ENCODE measurements around the gene ZSCAN29. TPM values are rescaled to one million over a fixed set of nuclear protein-coding genes. Genes with fewer than 3 reads are reported as not detected.

Gene ZSCAN29
- total and polyA plus RNA-seq, 4 donors = 22.3 to 29.1 (median 26.9) TPM

- no peak for DNase-seq (ENCODE audit: low read depth in 4 of 6, low spot score in 6 of 6)
- Histone ChIP-seq H3K27ac (ENCODE audit: low read depth, low read length) (no peak overlapping the region), H3K4me1 (ENCODE audit: control insufficient read depth, insufficient read depth, low read length) (no peaks in the 10 kb centered on the region), H3K36me3 (ENCODE audit: control insufficient read depth, insufficient read depth, low read length) (no peaks in the 10 kb centered on the region), H3K27me3 (ENCODE audit: control insufficient read depth, insufficient read depth, low read length) (no peaks in the 10 kb centered on the region), H3K9me3 (ENCODE audit: control insufficient read depth, insufficient read depth, low read length) (no peaks in the 10 kb centered on the region), H3K4me3 (ENCODE audit: low read depth, low read length) (no peak overlapping the region)
- WGBS (ENCODE audit: insufficient coverage) = 84% methylated on average over 2 of the region's 4 CpGs
Measured at GRCh38 chr15:43318990-43319771, 51.7 kb downstream of the ZSCAN29 start.

GRCh38 chr15:43317566-43318184 is 53.2 kb downstream of the ZSCAN29 start:
- no peaks in the 10 kb centered on the region for H3K4me1 ChIP-seq (ENCODE audit: control insufficient read depth, insufficient read depth, low read length)
- H3K27ac ChIP-seq (ENCODE audit: low read depth, low read length) = no peak overlapping the region
- no peaks in the 10 kb centered on the region for H3K27me3 ChIP-seq (ENCODE audit: control insufficient read depth, insufficient read depth, low read length)
- H3K9me3 ChIP-seq (ENCODE audit: control insufficient read depth, insufficient read depth, low read length) = no peaks in the 10 kb centered on the region
- no peak for DNase-seq (ENCODE audit: low read depth in 4 of 6, low spot score in 6 of 6)
- no peak overlapping the region for H3K4me3 ChIP-seq (ENCODE audit: low read depth, low read length)
- H3K36me3 ChIP-seq (ENCODE audit: control insufficient read depth, insufficient read depth, low read length) = no peaks in the 10 kb centered on the region
- 41% methylated on average over 6 of the region's 8 CpGs for WGBS (ENCODE audit: insufficient coverage)

GRCh38 chr15:43316971-43317346 is 53.9 kb downstream of the ZSCAN29 start:
- no peaks in the 10 kb centered on the region for H3K27me3 ChIP-seq (ENCODE audit: control insufficient read depth, insufficient read depth, low read length)
- H3K9me3 ChIP-seq (ENCODE audit: control insufficient read depth, insufficient read depth, low read length) = no peaks in the 10 kb centered on the region
- 88% methylated on average over 1 of the region's 1 CpG for WGBS (ENCODE audit: insufficient coverage)
- DNase-seq (ENCODE audit: low read depth in 4 of 6, low spot score in 6 of 6) = no peak
- no peak overlapping the region for H3K27ac ChIP-seq (ENCODE audit: low read depth, low read length)
- H3K4me3 ChIP-seq (ENCODE audit: low read depth, low read length) = no peak overlapping the region
- H3K4me1 ChIP-seq (ENCODE audit: control insufficient read depth, insufficient read depth, low read length) = no peaks in the 10 kb centered on the region
- no peaks in the 10 kb centered on the region for H3K36me3 ChIP-seq (ENCODE audit: control insufficient read depth, insufficient read depth, low read length)

DNA sequence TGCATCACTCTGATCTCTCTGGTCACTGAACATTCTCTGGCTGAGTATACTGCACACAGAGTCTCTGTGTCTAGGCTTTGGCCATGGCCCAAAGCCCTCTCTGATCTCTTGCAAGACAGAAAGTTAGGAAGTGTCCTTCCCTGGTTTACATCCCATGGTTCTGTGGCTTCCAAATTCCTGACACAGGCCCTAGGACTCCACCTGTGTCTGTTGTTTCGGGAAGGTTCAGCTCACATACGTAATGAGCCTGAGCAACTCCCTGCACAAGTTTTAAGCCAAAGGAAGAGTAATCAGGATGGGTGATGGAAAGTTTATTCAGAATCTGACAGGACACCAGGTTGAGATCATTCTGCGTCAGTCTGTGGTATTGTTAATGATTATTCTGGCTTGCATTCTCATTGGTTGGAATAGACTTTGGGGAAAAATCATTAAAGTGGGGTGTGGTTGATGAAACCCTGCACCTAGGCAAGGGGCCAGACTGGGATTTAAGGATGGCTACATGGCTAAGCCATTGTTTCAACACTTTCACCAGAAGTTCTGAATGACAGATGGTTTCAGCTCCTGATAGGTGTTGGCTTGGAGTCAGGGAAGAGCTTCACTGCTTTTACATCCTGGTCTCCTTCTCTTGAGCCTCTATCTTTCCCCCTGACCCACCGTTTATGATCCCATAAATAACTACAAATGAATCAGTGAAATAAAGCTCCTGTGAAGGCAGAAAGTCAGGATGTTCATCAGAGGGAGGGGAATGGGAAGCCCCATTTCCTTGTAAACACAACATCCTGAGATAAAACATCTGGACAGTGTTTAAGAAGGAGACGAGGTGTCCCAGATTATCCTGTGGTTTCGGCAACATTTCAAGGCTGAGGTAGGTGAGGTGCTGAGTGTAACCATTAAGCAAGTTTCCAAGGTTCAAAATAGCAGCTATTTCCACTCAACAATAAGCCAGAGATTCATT is 54.5 kb downstream of the ZSCAN29 start:
- Histone ChIP-seq H3K36me3 (ENCODE audit: control insufficient read depth, insufficient read depth, low read length) (no peaks in the 10 kb centered on the region), H3K4me3 (ENCODE audit: low read depth, low read length) (no peak overlapping the region), H3K27me3 (ENCODE audit: control insufficient read depth, insufficient read depth, low read length) (no peaks in the 10 kb centered on the region), H3K27ac (ENCODE audit: low read depth, low read length) (no peak overlapping the region), H3K9me3 (ENCODE audit: control insufficient read depth, insufficient read depth, low read length) (no peaks in the 10 kb centered on the region), H3K4me1 (ENCODE audit: control insufficient read depth, insufficient read depth, low read length) (no peaks in the 10 kb centered on the region)
- 87% methylated on average over 3 of the region's 6 CpGs for WGBS (ENCODE audit: insufficient coverage)
- no peak for DNase-seq (ENCODE audit: low read depth in 4 of 6, low spot score in 6 of 6)

DNA sequence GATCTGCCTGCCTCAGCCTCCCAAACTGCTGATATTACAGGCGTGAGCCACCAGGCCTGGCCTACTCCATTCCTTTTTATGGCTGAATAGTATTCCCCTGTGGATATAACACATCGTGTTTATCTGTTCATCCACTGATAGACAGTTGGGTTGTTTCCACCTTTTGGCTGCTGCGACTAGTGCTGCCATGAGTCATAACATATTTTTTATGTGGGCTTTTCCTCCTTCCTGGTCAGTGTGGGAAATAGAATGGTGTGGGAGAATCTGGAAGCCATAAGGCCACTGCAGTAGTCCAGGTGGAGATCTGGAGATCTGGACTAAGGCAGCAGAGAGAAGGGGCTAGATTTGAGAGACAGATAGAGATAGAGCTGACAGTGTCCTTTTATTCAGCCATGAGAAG is 56.7 kb downstream of the ZSCAN29 start:
- no peak for DNase-seq (ENCODE audit: low read depth in 4 of 6, low spot score in 6 of 6)
- H3K4me3 ChIP-seq (ENCODE audit: low read depth, low read length) = no peak overlapping the region
- H3K36me3 ChIP-seq (ENCODE audit: control insufficient read depth, insufficient read depth, low read length) = no peaks in the 10 kb centered on the region
- no peaks in the 10 kb centered on the region for H3K4me1 ChIP-seq (ENCODE audit: control insufficient read depth, insufficient read depth, low read length)
- no peak overlapping the region for H3K27ac ChIP-seq (ENCODE audit: low read depth, low read length)
- no peaks in the 10 kb centered on the region for H3K9me3 ChIP-seq (ENCODE audit: control insufficient read depth, insufficient read depth, low read length)
- H3K27me3 ChIP-seq (ENCODE audit: control insufficient read depth, insufficient read depth, low read length) = no peaks in the 10 kb centered on the region
- 100% methylated on average over 1 of the region's 3 CpGs for WGBS (ENCODE audit: insufficient coverage)

GRCh38 chr15:43312378-43312777 is 58.5 kb downstream of the ZSCAN29 start:
- 69% methylated on average over 4 of the region's 4 CpGs for WGBS (ENCODE audit: insufficient coverage)
- no peaks in the 10 kb centered on the region for H3K36me3 ChIP-seq (ENCODE audit: control insufficient read depth, insufficient read depth, low read length)

More at GRCh38 chr15:43312378-43312777, 58.5 kb downstream of the ZSCAN29 start:
- H3K27ac ChIP-seq (ENCODE audit: low read depth, low read length) = no peak overlapping the region
- no peak overlapping the region for H3K4me3 ChIP-seq (ENCODE audit: low read depth, low read length)
- no peaks in the 10 kb centered on the region for H3K9me3 ChIP-seq (ENCODE audit: control insufficient read depth, insufficient read depth, low read length)
- H3K4me1 ChIP-seq (ENCODE audit: control insufficient read depth, insufficient read depth, low read length) = no peaks in the 10 kb centered on the region
- DNase-seq (ENCODE audit: low read depth in 4 of 6, low spot score in 6 of 6) = no peak
- peaks cover 7% of the 10 kb centered on the region for H3K27me3 ChIP-seq (ENCODE audit: control insufficient read depth, insufficient read depth, low read length)

Other genes starting within 250 kb of the ZSCAN29 start
- gene TMEM62, start 237.5 kb downstream of the ZSCAN29 start, total RNA-seq = 10 to 100 TPM; 14.8 to 27.3 TPM
- gene TMEM62, start 237.5 kb downstream of the ZSCAN29 start, polyA plus RNA-seq (ENCODE audit: insufficient read length in 2 of 2) = 10 to 100 TPM; 23.1 to 28.3 TPM
- 10 to 100 TPM; 52.0 to 90.0 TPM for gene CCNDBP1, start 185.6 kb downstream of the ZSCAN29 start, total RNA-seq
- gene CCNDBP1, start 185.6 kb downstream of the ZSCAN29 start, polyA plus RNA-seq (ENCODE audit: insufficient read length in 2 of 2) = 10 to 100 TPM; 55.8 to 56.6 TPM
- gene EPB42, start 150.0 kb downstream of the ZSCAN29 start, total RNA-seq = 1 to 10 TPM; 5.6 to 9.5 TPM
- 1 to 10 TPM; 1.2 to 1.3 TPM for gene EPB42, start 150.0 kb downstream of the ZSCAN29 start, polyA plus RNA-seq (ENCODE audit: insufficient read length in 2 of 2)
- gene TGM5, start 104.1 kb downstream of the ZSCAN29 start, total RNA-seq = under 1 TPM in 1 of 2 donors, not detected in 1; 0.10 TPM
- not detected for gene TGM5, start 104.1 kb downstream of the ZSCAN29 start, polyA plus RNA-seq (ENCODE audit: insufficient read length in 2 of 2)
- gene TGM7, start 68.8 kb downstream of the ZSCAN29 start, total RNA-seq = not detected
- gene TGM7, start 68.8 kb downstream of the ZSCAN29 start, polyA plus RNA-seq (ENCODE audit: insufficient read length in 2 of 2) = not detected
- 10 to 100 TPM; 10.3 to 16.4 TPM for gene LCMT2, start 40.5 kb downstream of the ZSCAN29 start, total RNA-seq
- gene LCMT2, start 40.5 kb downstream of the ZSCAN29 start, polyA plus RNA-seq (ENCODE audit: insufficient read length in 2 of 2) = 10 to 100 TPM; 12.0 to 12.8 TPM
- gene TUBGCP4, start 58 bp upstream of the ZSCAN29 start, total RNA-seq = 10 to 100 TPM; 12.6 to 22.0 TPM
- gene TUBGCP4, start 58 bp upstream of the ZSCAN29 start, polyA plus RNA-seq (ENCODE audit: insufficient read length in 2 of 2) = 10 to 100 TPM; 23.3 to 28.9 TPM
- gene TP53BP1, start 122.1 kb upstream of the ZSCAN29 start, total RNA-seq = 100 to 1,000 TPM in 1 of 2 donors, 10 to 100 TPM in 1; 96.0 to 109 TPM
- 10 to 100 TPM; 78.8 to 81.5 TPM for gene TP53BP1, start 122.1 kb upstream of the ZSCAN29 start, polyA plus RNA-seq (ENCODE audit: insufficient read length in 2 of 2)
- 100 to 1,000 TPM in 1 of 2 donors, 10 to 100 TPM in 1; 71.6 to 148 TPM for gene MAP1A, start 146.6 kb upstream of the ZSCAN29 start, total RNA-seq
- gene MAP1A, start 146.6 kb upstream of the ZSCAN29 start, polyA plus RNA-seq (ENCODE audit: insufficient read length in 2 of 2) = 100 to 1,000 TPM; 189 to 230 TPM
- gene PPIP5K1, start 219.2 kb upstream of the ZSCAN29 start, total RNA-seq = 10 to 100 TPM; 25.7 to 33.6 TPM
- gene PPIP5K1, start 219.2 kb upstream of the ZSCAN29 start, polyA plus RNA-seq (ENCODE audit: insufficient read length in 2 of 2) = 10 to 100 TPM; 28.0 to 43.3 TPM
- 10 to 100 TPM; 12.8 to 17.7 TPM for gene CKMT1B, start 223.0 kb upstream of the ZSCAN29 start, total RNA-seq
- gene CKMT1B, start 223.0 kb upstream of the ZSCAN29 start, polyA plus RNA-seq (ENCODE audit: insufficient read length in 2 of 2) = 100 to 1,000 TPM in 1 of 2 donors, 10 to 100 TPM in 1; 91.5 to 120 TPM
- gene STRC, start 247.8 kb upstream of the ZSCAN29 start, total RNA-seq = 1 to 10 TPM in 1 of 2 donors, under 1 TPM in 1; 0.59 to 1.5 TPM
- 1 to 10 TPM; 3.1 to 7.0 TPM for gene STRC, start 247.8 kb upstream of the ZSCAN29 start, polyA plus RNA-seq (ENCODE audit: insufficient read length in 2 of 2)